ACC112 (cell line): ENCODE data around the gene GLOD5.
A peak's percentile ranks its signal among the peaks of the same experiment; 100 is the strongest.

ENCODE experiments used
- H2AFZ ChIP-seq: fragments of 200-600 bp; sonication (generic); one replicate; pipeline ENCODE4 v1.6.0; 2017; ENCODE audit warnings: antibody characterized with exemption, low read length; ENCODE audit not compliant: unreplicated experiment
- H3K27ac ChIP-seq: fragments of 200-600 bp; sonication (generic); 2 replicates; pipeline ENCODE4 v1.5.1; 2014; ENCODE audit warnings: low read depth, mild to moderate bottlenecking, antibody characterized with exemption, low read length, moderate library complexity
- H3K27me3 ChIP-seq: fragments of 200-600 bp; sonication (generic); 2 replicates; pipeline ENCODE4 v1.6.1; 2014; ENCODE audit warnings: mild to moderate bottlenecking, antibody characterized with exemption, low read length, moderate library complexity, mixed read lengths; ENCODE audit not compliant: insufficient read depth
- H3K36me3 ChIP-seq: fragments of 200-600 bp; sonication (generic); 2 replicates; pipeline ENCODE4 v1.6.1; 2016; ENCODE audit warnings: mild to moderate bottlenecking, antibody characterized with exemption, low read length, moderate library complexity, mixed read lengths; ENCODE audit not compliant: insufficient read depth
- H3K4me1 ChIP-seq: fragments of 200-600 bp; sonication (generic); one replicate; pipeline ENCODE4 v1.6.1; 2016; ENCODE audit warnings: low read length, mixed read lengths; ENCODE audit not compliant: insufficient read depth, unreplicated experiment, control insufficient read depth
- H3K4me3 ChIP-seq: fragments of 200-600 bp; sonication (generic); 2 replicates; pipeline ENCODE4 v1.5.1; 2014; ENCODE audit warnings: mild to moderate bottlenecking, low read depth, low read length
- H3K79me2 ChIP-seq: fragments of 200-600 bp; sonication (generic); one replicate; pipeline ENCODE4 v1.6.0; 2016; ENCODE audit warnings: low read length; ENCODE audit not compliant: control insufficient read depth, unreplicated experiment, insufficient read depth

GLOD5 gene

DNA sequence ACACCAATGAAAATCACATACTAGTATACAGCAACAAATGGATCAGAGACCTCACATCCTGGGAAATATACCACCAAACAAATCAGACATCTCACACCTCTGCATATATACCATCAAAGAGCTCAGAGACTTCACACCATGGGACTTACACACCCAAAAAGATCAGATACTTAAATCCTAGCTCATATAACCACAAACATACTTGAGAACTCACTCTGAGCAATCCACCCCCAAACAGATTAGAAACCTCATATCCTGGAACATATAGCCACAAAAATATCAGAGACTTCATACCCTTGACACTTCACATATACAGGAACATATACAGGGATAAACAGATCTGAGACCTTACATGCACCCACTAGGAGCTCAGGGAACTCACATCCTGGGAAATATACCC is 32.9 kb upstream of the GLOD5 start:
- Histone ChIP-seq H3K27me3 (no peaks in the 10 kb centered on the region), H3K27ac (no peak overlapping the region), H3K4me3 (no peak overlapping the region), H3K36me3 (no peaks in the 10 kb centered on the region), H2AFZ (no peak overlapping the region), H3K79me2 (no peaks in the 10 kb centered on the region), H3K4me1 (no peaks in the 10 kb centered on the region)

DNA sequence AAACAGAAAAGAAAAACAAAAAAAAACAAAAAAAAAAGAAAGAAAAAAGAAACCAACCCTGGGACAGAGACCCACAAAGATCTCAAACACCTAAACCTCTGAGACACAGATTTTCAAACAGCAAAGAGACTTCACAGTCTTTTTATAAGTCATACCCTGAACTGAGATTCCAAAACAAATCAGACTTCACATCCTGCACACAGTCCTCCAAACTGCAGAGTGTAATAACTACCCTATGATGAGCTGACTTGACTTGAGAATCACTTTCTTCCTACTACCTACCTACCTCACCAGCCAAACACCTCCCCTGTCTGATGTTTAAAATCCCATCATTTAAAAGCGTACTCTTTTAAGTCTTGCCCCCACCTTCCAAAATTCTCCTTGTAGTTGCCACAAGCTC is 25.2 kb upstream of the GLOD5 start:
- Histone ChIP-seq H3K4me3 (peak overlapping the region; percentile 88), H3K27ac (no peak overlapping the region), H3K4me1 (peaks cover 4% of the 10 kb centered on the region), H2AFZ (peak overlapping the region; percentile 81), H3K27me3 (no peaks in the 10 kb centered on the region), H3K36me3 (no peaks in the 10 kb centered on the region), H3K79me2 (no peaks in the 10 kb centered on the region)

DNA sequence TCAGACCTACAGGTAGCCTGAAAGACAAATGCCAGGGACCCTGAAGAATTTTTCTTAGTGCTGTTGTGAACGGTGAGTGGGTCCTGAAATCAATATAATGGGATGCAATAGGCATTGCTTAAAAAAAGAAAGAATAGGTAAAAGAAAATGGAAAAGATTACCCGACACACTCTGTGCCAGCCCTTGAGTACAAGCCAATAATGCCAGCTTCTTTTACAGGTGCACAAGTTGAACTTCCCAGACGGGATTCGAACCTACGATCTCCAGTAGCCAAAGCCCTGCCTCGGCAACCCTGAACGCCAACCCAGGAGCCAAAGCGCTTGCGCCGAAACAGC is 24.7 kb upstream of the GLOD5 start:
- Histone ChIP-seq H3K4me1 (peaks cover 4% of the 10 kb centered on the region), H3K27ac (no peak overlapping the region), H2AFZ (peak overlapping the region; percentile 81), H3K4me3 (peak overlapping the region; percentile 88), H3K79me2 (no peaks in the 10 kb centered on the region), H3K27me3 (no peaks in the 10 kb centered on the region), H3K36me3 (no peaks in the 10 kb centered on the region)

DNA sequence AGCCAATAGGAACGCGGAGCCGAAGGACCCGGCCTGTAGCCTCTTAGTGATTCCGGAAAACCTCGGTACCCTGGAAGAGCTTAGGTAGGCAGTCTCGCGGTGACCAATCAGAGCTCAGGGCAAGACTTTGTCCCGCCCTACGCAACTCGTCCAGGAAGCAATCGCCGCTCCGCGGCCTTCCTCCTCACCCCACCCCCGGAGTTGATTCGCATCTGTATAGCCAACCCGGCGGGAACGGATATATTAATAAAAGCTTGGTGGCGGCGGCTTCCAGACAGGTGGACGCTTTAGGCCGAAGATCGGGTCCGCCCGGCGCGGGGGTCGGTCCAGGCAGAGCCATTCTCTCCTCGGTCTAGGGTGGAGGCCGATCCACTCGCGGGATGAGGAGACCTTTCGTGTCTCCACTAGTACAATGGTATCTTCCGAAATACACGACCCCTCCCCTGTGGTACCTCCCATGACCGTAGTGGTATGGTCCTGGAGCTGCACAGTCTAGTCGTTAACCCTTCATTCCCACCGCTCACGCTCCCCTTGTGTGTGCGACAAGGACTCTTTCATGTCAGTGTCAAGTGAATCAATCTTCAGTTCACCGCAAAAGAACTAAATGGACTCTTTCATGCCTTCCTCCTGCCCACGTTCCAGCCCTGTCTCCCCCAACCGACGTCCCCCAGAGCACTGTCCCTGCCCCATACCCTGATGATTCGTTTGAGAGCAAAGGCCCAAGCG is 24.2 kb upstream of the GLOD5 start:
- H3K79me2 ChIP-seq, result no peaks in the 10 kb centered on the region
- H3K4me3 ChIP-seq, result peak overlapping the region; percentile 88
- peak overlapping the region; percentile 71 for H2AFZ ChIP-seq
- H3K4me1 ChIP-seq, result peaks cover 4% of the 10 kb centered on the region
- H3K27ac ChIP-seq, result peak overlapping the region; percentile 85
- no peaks in the 10 kb centered on the region for H3K36me3 ChIP-seq
- H3K27me3 ChIP-seq, result no peaks in the 10 kb centered on the region

DNA sequence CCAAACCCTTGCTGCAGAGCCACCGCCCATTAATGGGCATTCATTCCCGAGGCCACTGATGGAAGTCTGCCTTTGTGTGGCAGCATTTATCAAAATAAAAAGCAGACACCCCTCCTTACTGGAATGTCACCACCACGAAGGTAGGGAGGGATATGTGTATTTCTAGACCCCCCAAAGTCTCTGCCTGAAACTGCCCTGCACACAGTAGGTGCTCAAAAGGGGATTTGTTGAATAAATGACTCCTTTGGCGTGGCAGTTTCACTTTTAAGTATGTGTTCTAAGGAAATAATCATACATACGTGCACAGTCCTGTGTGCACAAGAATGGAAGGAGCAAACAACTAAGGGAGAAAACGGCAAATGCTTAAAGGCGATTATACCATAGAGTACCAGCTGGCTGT is 23.6 kb upstream of the GLOD5 start:
- no peaks in the 10 kb centered on the region for H3K79me2 ChIP-seq
- H2AFZ ChIP-seq, result peak overlapping the region; percentile 43
- no peaks in the 10 kb centered on the region for H3K36me3 ChIP-seq
- peaks cover 4% of the 10 kb centered on the region for H3K4me1 ChIP-seq
- peak overlapping the region; percentile 85; the same call in 1 of the 2 replicates for H3K27ac ChIP-seq
- peak overlapping the region; percentile 88 for H3K4me3 ChIP-seq
- no peaks in the 10 kb centered on the region for H3K27me3 ChIP-seq

DNA sequence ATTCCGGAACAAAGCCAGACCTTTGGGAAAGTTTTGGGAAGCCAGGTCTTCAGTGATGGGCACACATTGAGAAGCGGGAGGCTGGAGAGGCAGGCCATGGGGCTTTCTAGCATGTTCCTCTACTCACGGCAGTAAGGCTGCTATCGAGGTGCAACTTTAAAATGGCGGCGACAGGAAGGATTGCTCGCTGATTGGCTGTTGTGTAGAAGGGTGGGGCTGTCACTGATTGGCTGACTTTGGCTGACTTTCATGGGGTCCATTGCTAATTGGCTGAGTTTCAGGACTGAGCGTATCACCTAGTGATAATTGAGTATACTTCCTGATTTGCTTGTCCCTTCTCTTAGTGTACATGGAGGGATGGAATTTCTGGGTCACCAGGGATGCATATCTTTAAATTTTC is 19.7 kb upstream of the GLOD5 start:
- no peaks in the 10 kb centered on the region for H3K79me2 ChIP-seq
- no peak overlapping the region for H2AFZ ChIP-seq
- H3K4me3 ChIP-seq, result no peak overlapping the region

DNA sequence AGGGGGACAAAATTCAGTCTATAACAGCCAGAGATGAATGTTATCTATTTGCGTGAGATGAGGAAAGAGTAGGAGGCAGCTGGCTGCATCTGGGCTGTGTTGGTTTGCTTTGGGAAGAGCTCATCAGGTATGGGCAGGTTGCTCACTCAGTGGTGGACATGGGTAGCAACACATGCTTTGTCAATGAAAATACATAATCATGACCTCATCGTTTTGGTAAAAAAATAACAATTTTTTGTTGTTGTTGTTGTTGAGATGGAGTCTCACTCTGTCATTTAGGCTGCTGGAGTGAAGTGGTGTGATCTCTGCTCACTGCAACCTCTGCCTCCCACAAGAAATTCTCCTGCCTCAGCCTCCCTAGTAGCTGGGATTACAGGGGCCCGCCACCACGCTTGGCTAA is 16.3 kb upstream of the GLOD5 start:
- H3K79me2 ChIP-seq, result no peaks in the 10 kb centered on the region

More for the DNA sequence above, 19.7 kb upstream of the GLOD5 start:
- Histone ChIP-seq H3K4me1 (peaks cover 4% of the 10 kb centered on the region), H3K27me3 (no peaks in the 10 kb centered on the region), H3K36me3 (no peaks in the 10 kb centered on the region), H3K27ac (no peak overlapping the region)

DNA sequence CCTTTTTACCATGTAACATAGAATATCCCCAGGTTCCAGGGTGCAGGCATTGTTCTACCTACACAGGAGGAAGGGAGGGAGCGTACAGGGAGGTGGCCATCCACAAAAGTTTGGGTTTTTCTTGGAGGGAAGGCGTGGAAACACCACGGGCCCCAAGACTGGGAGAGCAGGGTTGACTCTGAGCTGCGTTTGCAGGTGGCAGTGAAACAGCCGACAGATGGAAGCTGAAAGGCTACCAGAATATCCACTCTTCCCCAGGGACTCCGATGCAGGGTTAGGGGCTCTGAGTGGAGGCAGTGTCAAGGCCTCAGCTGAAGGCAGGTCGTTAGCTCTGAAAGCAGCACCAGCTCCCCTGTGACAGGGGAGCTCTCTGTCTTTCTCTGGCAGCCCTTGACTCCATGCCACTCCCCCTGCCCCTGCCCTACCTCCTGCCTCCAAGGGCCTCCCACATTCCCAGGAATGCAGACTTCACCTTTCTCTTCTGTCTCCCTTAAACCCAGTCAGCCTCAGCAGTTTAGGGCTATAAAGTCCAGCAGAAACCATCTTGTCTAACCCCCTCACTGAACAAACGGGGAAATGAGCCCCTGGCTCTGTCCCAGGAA is 14.0 kb upstream of the GLOD5 start:
- Histone ChIP-seq H2AFZ (no peak overlapping the region), H3K79me2 (no peaks in the 10 kb centered on the region), H3K4me3 (no peak overlapping the region), H3K27ac (no peak overlapping the region), H3K36me3 (no peaks in the 10 kb centered on the region), H3K27me3 (no peaks in the 10 kb centered on the region), H3K4me1 (no peaks in the 10 kb centered on the region)

More for the DNA sequence above, 16.3 kb upstream of the GLOD5 start:
- H3K4me1 ChIP-seq, result no peaks in the 10 kb centered on the region
- no peaks in the 10 kb centered on the region for H3K27me3 ChIP-seq
- no peaks in the 10 kb centered on the region for H3K36me3 ChIP-seq
- no peak overlapping the region for H3K27ac ChIP-seq
- H3K4me3 ChIP-seq, result no peak overlapping the region
- H2AFZ ChIP-seq, result no peak overlapping the region

DNA sequence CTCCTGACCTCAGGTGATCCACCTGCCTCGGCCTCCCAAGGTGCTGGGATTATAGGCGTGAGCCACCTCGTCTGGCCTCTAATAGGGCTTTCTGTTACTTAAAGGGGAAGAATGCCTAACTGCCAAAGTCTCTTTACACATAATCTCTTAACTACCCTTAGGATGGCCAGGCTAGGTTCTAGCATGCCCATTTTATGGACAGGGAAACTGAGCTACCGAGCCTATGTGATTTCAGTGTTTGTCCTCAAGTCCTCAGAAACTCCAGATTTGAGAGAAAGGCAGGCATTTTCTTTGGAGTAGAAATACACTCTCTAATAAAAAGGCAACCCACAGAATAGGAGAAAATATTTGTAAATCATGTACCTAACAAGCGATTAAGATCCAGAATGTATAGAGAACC is 12.4 kb upstream of the GLOD5 start:
- Histone ChIP-seq H3K4me1 (no peaks in the 10 kb centered on the region), H3K79me2 (no peaks in the 10 kb centered on the region), H3K4me3 (no peak overlapping the region), H2AFZ (no peak overlapping the region), H3K36me3 (no peaks in the 10 kb centered on the region), H3K27ac (no peak overlapping the region), H3K27me3 (no peaks in the 10 kb centered on the region)

DNA sequence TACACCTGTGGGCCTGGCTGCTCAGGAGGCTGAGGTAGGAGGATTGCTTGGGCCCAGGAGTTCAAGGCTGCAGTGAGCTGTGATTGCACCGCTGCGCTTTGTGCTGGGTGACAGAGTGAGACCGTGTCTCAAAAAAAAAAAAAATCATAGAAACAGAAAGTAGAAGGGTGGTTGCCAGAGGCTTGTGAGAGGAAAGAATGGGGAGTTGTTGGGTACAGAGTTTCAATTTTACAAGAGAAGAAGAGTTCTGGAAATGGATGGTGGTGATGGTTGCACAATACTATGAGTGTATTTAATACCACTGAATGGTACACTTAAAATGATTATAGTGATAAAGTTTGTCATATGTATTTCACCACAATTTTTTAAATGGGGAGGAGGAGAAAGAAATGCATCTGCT is 10.2 kb upstream of the GLOD5 start:
- Histone ChIP-seq H3K36me3 (no peaks in the 10 kb centered on the region), H3K27me3 (no peaks in the 10 kb centered on the region), H3K27ac (no peak overlapping the region), H3K4me3 (no peak overlapping the region), H2AFZ (no peak overlapping the region), H3K79me2 (no peaks in the 10 kb centered on the region), H3K4me1 (no peaks in the 10 kb centered on the region)

DNA sequence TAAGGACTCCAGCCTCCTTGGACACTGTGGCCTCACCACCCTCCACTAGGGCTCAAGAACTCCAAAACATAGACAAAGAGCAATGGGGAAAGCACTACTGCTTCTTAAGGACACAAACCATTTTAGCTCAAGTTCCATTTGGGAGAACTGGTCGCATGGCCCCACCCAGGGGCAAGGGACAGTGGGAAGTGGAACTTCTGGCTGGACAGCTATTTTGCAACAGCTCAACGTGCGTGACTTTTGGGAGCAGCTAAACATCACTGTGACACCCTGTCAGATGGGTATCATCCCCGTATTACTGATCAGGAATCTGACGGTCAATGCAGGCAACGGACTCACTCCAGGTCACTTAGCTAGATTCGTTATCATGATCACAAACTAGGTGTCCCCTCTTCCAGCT is 9.0 kb upstream of the GLOD5 start:
- Histone ChIP-seq H3K27me3 (no peaks in the 10 kb centered on the region), H3K36me3 (no peaks in the 10 kb centered on the region), H3K4me3 (no peak overlapping the region), H3K79me2 (no peaks in the 10 kb centered on the region), H2AFZ (no peak overlapping the region), H3K4me1 (no peaks in the 10 kb centered on the region), H3K27ac (no peak overlapping the region)
